ENCODE results near the gene HCFC1R1.
"Not testable (repeated sequence)": the region's sequence is repeated elsewhere in the genome, so short reads cannot be mapped to it uniquely, and the experiment has no call there.

Gene HCFC1R1

DNA sequence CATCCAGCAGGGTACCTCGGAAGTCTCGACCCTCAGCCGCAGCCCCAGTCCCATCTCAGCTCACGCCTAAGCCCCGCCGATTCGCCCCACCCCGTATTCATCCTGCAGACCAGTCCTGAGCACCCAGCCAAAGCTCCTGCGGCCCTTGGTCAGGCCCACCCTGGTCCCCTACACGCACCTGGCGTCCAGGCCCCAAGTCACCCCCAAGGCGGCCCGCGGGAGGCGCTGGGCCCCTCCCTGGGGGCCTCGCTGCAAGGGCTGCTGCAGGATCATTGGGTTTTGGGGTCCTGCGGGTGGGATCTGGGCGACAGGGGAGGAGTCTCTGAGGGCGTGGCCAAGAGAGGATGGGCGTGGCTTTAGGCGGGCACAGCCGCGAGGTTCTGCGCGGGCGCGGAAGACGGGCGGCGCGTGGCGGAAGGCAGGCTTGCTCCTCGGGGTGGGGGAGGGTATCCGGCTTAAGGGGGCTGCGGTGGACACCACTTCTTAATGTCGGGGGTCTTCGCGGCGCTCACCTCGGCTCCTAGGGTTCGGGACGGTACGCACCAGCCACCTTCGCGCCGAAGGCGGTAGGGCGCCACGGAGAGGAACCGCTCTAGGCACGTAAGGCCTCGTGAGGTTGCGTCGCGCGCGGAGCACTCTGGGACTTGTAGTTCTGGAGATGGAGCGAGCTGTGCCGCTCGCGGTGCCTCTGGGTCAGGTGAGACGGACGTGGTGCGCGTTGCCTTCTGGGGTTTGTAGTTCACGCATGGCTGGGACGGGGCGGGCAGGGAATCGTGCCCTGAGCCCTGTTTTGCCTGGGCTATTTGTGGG lies at the start of gene HCFC1R1, which contains the start of gene THOC6:
Gene HCFC1R1 (minus strand): TSS at position 274 of the 810 bp plus-strand sequence. CDS start 1 bp downstream, at position 273.
Gene THOC6 (plus strand): TSS at position 367 of the 810 bp plus-strand sequence. CDS start 292 bp downstream, at position 659.
- Histone ChIP-seq H3K9me3 (ENCODE audit: insufficient read depth, low read length, severe bottlenecking) (no peaks in the 10 kb centered on the region), H3K4me2 (ENCODE audit: insufficient read depth, low read length) (peak within 1 kb of the TSS; percentile 81), H3K27me3 (ENCODE audit: insufficient read depth, low read length, poor library complexity) (no peaks in the 10 kb centered on the region), H4K20me1 (ENCODE audit: insufficient read depth, low read length) (peaks cover 26% of the 10 kb centered on the region), H3K4me3 (ENCODE audit: low read depth in 1 of 2, low read length in 2 of 2) (peak within 1 kb of the TSS; percentile 25 to 67), H3K79me2 (ENCODE audit: insufficient read depth, low read length) (peaks cover 12% of the 10 kb centered on the region), H3K27ac (ENCODE audit: low read length) (peak within 1 kb of the TSS; percentile 94), H2AFZ (ENCODE audit: low read depth, low read length) (peak within 1 kb of the TSS; percentile 75), H3K4me1 (ENCODE audit: insufficient read depth, low read length) (peaks cover 62% of the 10 kb centered on the region), H3K36me3 (ENCODE audit: insufficient read depth, low read length) (peaks cover 22% of the 10 kb centered on the region), H3K9ac (ENCODE audit: low read depth, low read length) (peak within 1 kb of the TSS; percentile 70)
- peak; percentile 2 for TF ChIP-seq CTCF (IDR thresholded peaks at IDR 0.05; ENCODE audit: borderline replicate concordance, extremely low read depth, low read length, poor library complexity, severe bottlenecking)
- TF ChIP-seq EZH2 (IDR thresholded peaks at IDR 0.05; ENCODE audit: borderline replicate concordance, low read depth, low read length, severe bottlenecking), result no peak
- peak; percentile 97 for DNase-seq
- peak; percentile 88 for ATAC-seq (ENCODE audit: insufficient read depth, low read depth)

DNA sequence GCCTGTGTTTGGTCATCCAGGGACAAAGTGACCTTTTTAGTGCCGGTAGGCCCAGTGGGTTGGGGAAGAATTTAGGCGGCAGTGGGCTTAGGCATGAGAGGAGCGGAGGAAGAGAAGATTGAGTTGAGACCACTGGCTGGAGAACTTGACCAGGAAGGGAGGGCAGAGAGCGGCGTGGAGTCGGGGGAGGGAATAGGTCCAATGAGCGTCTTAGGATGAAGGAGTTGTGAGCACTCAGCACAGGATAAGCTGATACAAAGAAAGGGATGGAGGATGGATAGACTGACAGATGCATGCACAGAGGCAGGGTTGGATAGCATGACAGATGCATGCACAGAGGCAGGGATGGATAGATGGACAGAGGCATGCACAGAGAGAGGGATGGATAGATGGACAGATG lies 49.7 kb upstream of the HCFC1R1 start:
- Histone ChIP-seq H3K4me3 (ENCODE audit: low read depth in 1 of 2, low read length in 2 of 2) (peak overlapping the region in 1 of 2 experiments; percentile 26; a peak in 1 of 4 replicates), H3K27ac (ENCODE audit: low read length) (peak overlapping the region; percentile 94), H3K9me3 (ENCODE audit: insufficient read depth, low read length, severe bottlenecking) (no peaks in the 10 kb centered on the region), H3K36me3 (ENCODE audit: insufficient read depth, low read length) (peaks cover 12% of the 10 kb centered on the region), H3K4me1 (ENCODE audit: insufficient read depth, low read length) (peaks cover 94% of the 10 kb centered on the region), H3K9ac (ENCODE audit: low read depth, low read length) (peak overlapping the region; percentile 14; the same call in 1 of the 2 replicates), H3K27me3 (ENCODE audit: insufficient read depth, low read length, poor library complexity) (no peaks in the 10 kb centered on the region), H4K20me1 (ENCODE audit: insufficient read depth, low read length) (no peaks in the 10 kb centered on the region), H2AFZ (ENCODE audit: low read depth, low read length) (no peak overlapping the region), H3K4me2 (ENCODE audit: insufficient read depth, low read length) (peak overlapping the region; percentile 51), H3K79me2 (ENCODE audit: insufficient read depth, low read length) (peaks cover 9% of the 10 kb centered on the region)
- no peak for ATAC-seq (ENCODE audit: insufficient read depth, low read depth)
- no peak for DNase-seq
- TF ChIP-seq CTCF (IDR thresholded peaks at IDR 0.05; ENCODE audit: borderline replicate concordance, extremely low read depth, low read length, poor library complexity, severe bottlenecking), result no peak
- TF ChIP-seq EZH2 (IDR thresholded peaks at IDR 0.05; ENCODE audit: borderline replicate concordance, low read depth, low read length, severe bottlenecking), result no peak

DNA sequence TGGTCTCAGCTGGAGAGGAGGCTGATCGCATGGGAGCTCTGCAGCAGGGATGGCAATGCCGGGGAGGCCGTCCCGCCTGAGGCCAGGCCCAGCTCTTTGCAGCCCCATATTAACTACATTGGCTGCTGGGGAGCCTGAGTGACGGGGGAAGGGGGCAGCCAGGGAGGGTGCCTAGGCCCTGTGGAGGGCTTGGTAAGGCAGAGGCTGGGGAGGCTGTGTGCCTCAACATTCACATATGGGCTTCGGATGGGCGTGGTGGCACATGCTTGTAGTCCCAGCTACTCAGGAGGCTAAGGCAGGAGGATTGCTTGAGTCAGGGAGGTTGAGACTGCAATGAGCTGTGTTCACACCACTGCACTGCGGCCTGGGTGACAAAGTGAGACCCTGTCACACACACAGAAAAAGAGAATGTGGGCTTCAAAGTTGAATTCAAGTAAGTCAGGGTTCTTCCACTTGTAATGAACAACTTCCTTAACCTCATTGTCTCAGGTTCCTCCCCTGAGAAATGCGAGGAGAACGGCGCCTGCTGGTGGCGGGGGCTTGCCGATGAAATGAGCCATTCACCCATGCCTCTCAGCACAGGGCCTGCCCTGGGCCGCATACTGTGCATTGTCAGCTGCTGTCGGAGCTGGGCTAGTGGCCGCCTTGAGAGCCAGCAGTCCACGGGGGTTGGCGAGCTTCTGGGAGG lies 49.0 kb upstream of the HCFC1R1 start:
- H3K4me2 ChIP-seq (ENCODE audit: insufficient read depth, low read length); DNase-seq; H3K27me3 ChIP-seq (ENCODE audit: insufficient read depth, low read length, poor library complexity); H2AFZ ChIP-seq (ENCODE audit: low read depth, low read length); H3K4me3 ChIP-seq (ENCODE audit: low read depth in 1 of 2, low read length in 2 of 2); H4K20me1 ChIP-seq (ENCODE audit: insufficient read depth, low read length); H3K9me3 ChIP-seq (ENCODE audit: insufficient read depth, low read length, severe bottlenecking): not testable (repeated sequence)
- H3K27ac ChIP-seq (ENCODE audit: low read length), result peak overlapping the region; percentile 94
- peaks cover 17% of the 10 kb centered on the region for H3K79me2 ChIP-seq (ENCODE audit: insufficient read depth, low read length)
- peak overlapping the region; percentile 14; the same call in 1 of the 2 replicates for H3K9ac ChIP-seq (ENCODE audit: low read depth, low read length)
- H3K4me1 ChIP-seq (ENCODE audit: insufficient read depth, low read length), result peaks cover 94% of the 10 kb centered on the region
- ATAC-seq (ENCODE audit: insufficient read depth, low read depth), result peak; percentile 15; the same call in 2 of the 3 replicates
- TF ChIP-seq CTCF (IDR thresholded peaks at IDR 0.05; ENCODE audit: borderline replicate concordance, extremely low read depth, low read length, poor library complexity, severe bottlenecking), result peak; percentile 2
- peaks cover 19% of the 10 kb centered on the region for H3K36me3 ChIP-seq (ENCODE audit: insufficient read depth, low read length)

DNA sequence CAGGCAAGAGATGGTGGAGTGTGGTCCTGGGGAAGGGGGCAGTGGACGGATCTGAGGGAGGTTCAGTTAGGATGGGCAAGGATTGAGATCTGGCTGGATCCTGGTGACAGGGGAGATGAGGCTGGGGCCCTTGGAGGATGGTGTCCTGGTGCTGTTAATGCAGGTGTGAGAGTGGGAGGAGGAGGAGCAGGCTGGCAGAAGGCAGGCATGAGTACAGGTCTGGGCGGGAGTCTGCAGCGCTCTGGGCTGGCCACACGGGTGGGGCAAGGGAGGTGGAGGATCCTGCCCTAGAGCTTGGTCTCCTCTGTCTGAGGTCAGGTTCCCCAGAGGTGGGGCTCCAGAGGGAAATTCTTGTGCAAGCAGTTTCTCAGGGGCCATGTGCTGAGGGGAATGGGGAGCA lies 48.4 kb upstream of the HCFC1R1 start:
- H2AFZ ChIP-seq (ENCODE audit: low read depth, low read length); H3K9me3 ChIP-seq (ENCODE audit: insufficient read depth, low read length, severe bottlenecking); H3K27me3 ChIP-seq (ENCODE audit: insufficient read depth, low read length, poor library complexity); H3K4me3 ChIP-seq (ENCODE audit: low read depth in 1 of 2, low read length in 2 of 2); H3K4me2 ChIP-seq (ENCODE audit: insufficient read depth, low read length); H4K20me1 ChIP-seq (ENCODE audit: insufficient read depth, low read length): not testable (repeated sequence)
- peaks cover 94% of the 10 kb centered on the region for H3K4me1 ChIP-seq (ENCODE audit: insufficient read depth, low read length)
- H3K27ac ChIP-seq (ENCODE audit: low read length), result peak overlapping the region; percentile 80
- DNase-seq (peak; percentile 67), ATAC-seq (ENCODE audit: insufficient read depth, low read depth) (peak; percentile 28)
- peaks cover 25% of the 10 kb centered on the region for H3K36me3 ChIP-seq (ENCODE audit: insufficient read depth, low read length)
- H3K79me2 ChIP-seq (ENCODE audit: insufficient read depth, low read length), result peaks cover 22% of the 10 kb centered on the region
- H3K9ac ChIP-seq (ENCODE audit: low read depth, low read length), result peak overlapping the region; percentile 17
